DMS 273 (cell line): ENCODE measurements around the gene TRPM2.
"Not testable (repeated sequence)": the region's sequence is repeated elsewhere in the genome, so short reads cannot be mapped to it uniquely, and the experiment has no call there.

Experiments used
- DNase-seq: peaks from one replicate; lab custom pipeline; 2025; ENCODE audit not compliant: unreplicated experiment; lab: John Stamatoyannopoulos, UW

Gene TRPM2

GRCh38 chr21:44351535-44352252 is 1.7 kb upstream of the TRPM2 start:
- no peak for DNase-seq

- DNase-seq, result no peak
These were observed 1.1 kb upstream of the TRPM2 start for GRCh38 chr21:44352253-44352860.

GRCh38 chr21:44354001-44354405 is 582 bp downstream of the TRPM2 start:
- peak; percentile 23 for DNase-seq

GRCh38 chr21:44354775-44355771 is 1.7 kb downstream of the TRPM2 start:
- no peak for DNase-seq

- DNase-seq, result no peak
These were observed 2.7 kb downstream of the TRPM2 start for GRCh38 chr21:44356160-44356559.

- DNase-seq, result no peak
These were observed 3.2 kb downstream of the TRPM2 start for GRCh38 chr21:44356636-44357035.

- no peak for DNase-seq
These were observed 3.8 kb downstream of the TRPM2 start for GRCh38 chr21:44357064-44357837.

- DNase-seq, result no peak
These were observed 6.0 kb downstream of the TRPM2 start for GRCh38 chr21:44359396-44359795.

- DNase-seq, result peak; percentile 20
These were observed 6.7 kb downstream of the TRPM2 start for GRCh38 chr21:44360159-44360558.

GRCh38 chr21:44361903-44362302 is 8.5 kb downstream of the TRPM2 start:
- not testable (repeated sequence) for DNase-seq

- no peak for DNase-seq
These were observed 9.9 kb downstream of the TRPM2 start for GRCh38 chr21:44363278-44363677.

GRCh38 chr21:44364151-44365053 is 11.0 kb downstream of the TRPM2 start:
- no peak for DNase-seq

- DNase-seq, result no peak
These were observed 12.0 kb downstream of the TRPM2 start for GRCh38 chr21:44365251-44365966.

GRCh38 chr21:44365967-44366585 is 12.7 kb downstream of the TRPM2 start:
- DNase-seq, result no peak

GRCh38 chr21:44366586-44367211 is 13.3 kb downstream of the TRPM2 start:
- DNase-seq, result no peak

- no peak for DNase-seq
These were observed 15.5 kb downstream of the TRPM2 start for GRCh38 chr21:44368711-44369446.

GRCh38 chr21:44370027-44370735 is 16.8 kb downstream of the TRPM2 start:
- peak; percentile 63 for DNase-seq
